A673 (cell line): ENCODE results near the gene CPSF7. TPM values are rescaled to one million over a fixed set of nuclear protein-coding genes. Genes with fewer than 3 reads are reported as not detected.

Experiments used
- BruUV-seq: library from RNA; stranded (reverse); fragments of 400-500 nt; replicated peaks from 2 replicates; lab custom pipeline; 2021; lab: Mats Ljungman, UMichigan
- CTCF ChIA-PET: fragments of 300-600 bp; sonication (Branson Sonifier 250); formaldehyde crosslinking; loops from one replicate; lab custom pipeline; 2022; ENCODE audit warnings: antibody characterized with exemption; lab: Charles Lee
- POLR2A ChIA-PET: fragments of 300-600 bp; sonication (Branson Sonifier 250); formaldehyde crosslinking; loops from one replicate; lab custom pipeline; 2022; ENCODE audit warnings: antibody characterized with exemption; ENCODE audit not compliant: low non-redundant PET; lab: Charles Lee
- DNase-seq: peaks from one replicate; pipeline ENCODE4 v3.0.0-alpha.2; 2015; ENCODE audit warnings: low spot score
- H3K27ac ChIP-seq: fragments of 200-600 bp; sonication (generic); 2 replicates; pipeline ENCODE4 v1.5.1; 2016; ENCODE audit warnings: mixed run types, low read depth, mild to moderate bottlenecking, mixed read lengths, antibody characterized with exemption, low read length; ENCODE audit not compliant: poor library complexity, severe bottlenecking
- H3K27me3 ChIP-seq: fragments of 200-600 bp; sonication (generic); replicated peaks from 2 replicates; pipeline ENCODE4 v1.6.1; 2017; ENCODE audit warnings: mixed run types, low read depth, mild to moderate bottlenecking, mixed read lengths, antibody characterized with exemption, low read length; ENCODE audit not compliant: insufficient read depth, poor library complexity
- H3K36me3 ChIP-seq: fragments of 200-600 bp; sonication (generic); 2 replicates; pipeline ENCODE4 v1.6.1; 2016; ENCODE audit warnings: mixed run types, mild to moderate bottlenecking, mixed read lengths, antibody characterized with exemption, low read length; ENCODE audit not compliant: insufficient read depth, poor library complexity, severe bottlenecking
- H3K4me1 ChIP-seq: fragments of 200-600 bp; sonication (generic); 2 replicates; pipeline ENCODE4 v1.6.1; 2017; ENCODE audit warnings: mixed run types, mild to moderate bottlenecking, mixed read lengths, antibody characterized with exemption, low read length; ENCODE audit not compliant: insufficient read depth, poor library complexity, severe bottlenecking
- H3K4me3 ChIP-seq: fragments of 200-600 bp; sonication (generic); 2 replicates; pipeline ENCODE4 v1.5.1; 2016; ENCODE audit warnings: low read depth, mixed run types, mild to moderate bottlenecking, mixed read lengths, low read length; ENCODE audit not compliant: poor library complexity, severe bottlenecking
- H3K9me3 ChIP-seq: fragments of 200-600 bp; sonication (generic); 2 replicates; pipeline ENCODE4 v1.6.1; 2016; ENCODE audit warnings: mixed run types, low read depth, mild to moderate bottlenecking, mixed read lengths, antibody characterized with exemption, low read length; ENCODE audit not compliant: poor library complexity, severe bottlenecking
- CTCF ChIP-seq: fragments of 300-800, 200-600 bp; sonication (generic); conservative IDR thresholded peaks from 2 replicates; pipeline ENCODE4 v1.5.1; 2017; ENCODE audit warnings: low read depth, mild to moderate bottlenecking, antibody characterized with exemption, low read length, moderate library complexity, mixed read lengths
- EZH2 ChIP-seq: fragments of 200-600 bp; sonication (generic); IDR thresholded peaks from 2 replicates; pipeline ENCODE4 v1.6.1; 2017; ENCODE audit warnings: borderline replicate concordance, low read depth, mild to moderate bottlenecking, mixed read lengths, antibody characterized with exemption, low read length; ENCODE audit not compliant: poor library complexity, severe bottlenecking
- intact Hi-C: fragments of 100-400 bp; cut with micrococcal nuclease; formaldehyde crosslinking; loops from one replicate; pipeline ENCODE4 v1.10.0; 2022; ENCODE audit not compliant: unreplicated experiment
- total RNA-seq: library from RNA; stranded (reverse); gene quantifications from 2 replicates; pipeline ENCODE4 v1.2.3, GENCODE V29; 2021

The CPSF7 gene
- total RNA-seq, 1 experiment from 2014 or later: 162 TPM

GRCh38 chr11:61364012-61364675 is 65.6 kb downstream of the CPSF7 start:
- no peak for TF ChIP-seq EZH2
- TF ChIP-seq CTCF: no peak
- peaks cover 54% of the 10 kb centered on the region for H3K36me3 ChIP-seq
- H3K4me3 ChIP-seq: no peak overlapping the region
- DNase-seq: no peak
- H3K4me1 ChIP-seq: peaks cover 15% of the 10 kb centered on the region
- POLR2A ChIA-PET: no interaction called here
- H3K27me3 ChIP-seq: no peaks in the 10 kb centered on the region
- no peak overlapping the region for H3K27ac ChIP-seq
- H3K9me3 ChIP-seq: no peaks in the 10 kb centered on the region
- CTCF ChIA-PET: no interaction called here
- no TSS peak for BruUV-seq
- intact Hi-C loops: no loop called here

- peak overlapping the region; percentile 99 for H3K27ac ChIP-seq
- peak; percentile 62 for DNase-seq
Measured at GRCh38 chr11:61362542-61362875, 67.3 kb downstream of the CPSF7 start.

More at GRCh38 chr11:61362542-61362875, 67.3 kb downstream of the CPSF7 start:
- TSS peak; percentile 78 for BruUV-seq
- H3K4me1 ChIP-seq: peaks cover 15% of the 10 kb centered on the region
- H3K27me3 ChIP-seq: no peaks in the 10 kb centered on the region
- POLR2A ChIA-PET: interaction anchor here (1.0 to 1.4 kb wide), 3 partner anchors 16 to 30 kb away, joined by 3 to 8 read pairs (median 5); partner anchors contain the start of genes DDB1, TKFC and TMEM216
- no peak for TF ChIP-seq CTCF
- no peak for TF ChIP-seq EZH2
- intact Hi-C loops: loop anchor here (2.0 kb wide), 1 partner anchor 16 kb away; no protein-coding TSS in a partner anchor
- H3K4me3 ChIP-seq: peak overlapping the region; percentile 72
- H3K9me3 ChIP-seq: no peaks in the 10 kb centered on the region
- H3K36me3 ChIP-seq: peaks cover 38% of the 10 kb centered on the region
- CTCF ChIA-PET: interaction anchor here (2.0 kb wide), 1 partner anchor 26 kb away, joined by 12 read pairs; no protein-coding TSS in a partner anchor
